Islet of Langerhans (tissue), 1 donor: ENCODE data around the gene POLD4.

Source experiments
- FAIRE-seq: peaks from one replicate; lab custom pipeline; 2011; peaks lifted over from hg19 to GRCh38; lab: Jason Lieb, UNC

POLD4 gene

GRCh38 chr11:67314218-67314617 is 39.1 kb downstream of the POLD4 start:
- no peak for FAIRE-seq

GRCh38 chr11:67313125-67313890 is 40.0 kb downstream of the POLD4 start:
- no peak for FAIRE-seq

- FAIRE-seq, result no peak
These were observed 40.9 kb downstream of the POLD4 start for GRCh38 chr11:67312187-67313021.

GRCh38 chr11:67311556-67312082 is 41.7 kb downstream of the POLD4 start:
- FAIRE-seq, result no peak

- FAIRE-seq, result no peak
These were observed 42.2 kb downstream of the POLD4 start for GRCh38 chr11:67311051-67311555.

- no peak for FAIRE-seq
These were observed 42.9 kb downstream of the POLD4 start for GRCh38 chr11:67310246-67311050.

- FAIRE-seq, result no peak
These were observed 43.7 kb downstream of the POLD4 start for GRCh38 chr11:67309661-67310061.

- FAIRE-seq, result no peak
These were observed 44.2 kb downstream of the POLD4 start for GRCh38 chr11:67309166-67309565.

GRCh38 chr11:67308031-67308866 is 45.1 kb downstream of the POLD4 start:
- no peak for FAIRE-seq

GRCh38 chr11:67307545-67308001 is 45.8 kb downstream of the POLD4 start:
- no peak for FAIRE-seq

GRCh38 chr11:67306769-67307544 is 46.4 kb downstream of the POLD4 start:
- FAIRE-seq, result no peak

GRCh38 chr11:67304511-67305113 is 48.7 kb downstream of the POLD4 start:
- FAIRE-seq, result no peak

- FAIRE-seq, result no peak
These were observed 49.4 kb downstream of the POLD4 start for GRCh38 chr11:67303835-67304411.

- no peak for FAIRE-seq
These were observed 50.1 kb downstream of the POLD4 start, which contains the start of gene SSH3 for GRCh38 chr11:67303132-67303834. Gene SSH3, plus strand, starts transcription at chr11:67303530. Its CDS starts 96 bp downstream, at chr11:67303626.

GRCh38 chr11:67302571-67303131 is 50.7 kb downstream of the POLD4 start:
- no peak for FAIRE-seq

GRCh38 chr11:67301951-67302516 is 51.3 kb downstream of the POLD4 start:
- FAIRE-seq, result no peak

GRCh38 chr11:67301313-67301921 is 51.9 kb downstream of the POLD4 start:
- no peak for FAIRE-seq
